GM12874 (cell line): Measurements from ENCODE around the gene NECTIN1.

Source experiments
- CTCF ChIP-seq: IDR thresholded peaks from 2 replicates; pipeline ENCODE4 v1.5.1; 2011; ENCODE audit warnings: low read depth, mild to moderate bottlenecking, control low read depth, low read length, moderate library complexity; ENCODE audit not compliant: insufficient read depth

Gene NECTIN1

GRCh38 chr11:119708384-119708783 lies 20.6 kb downstream of the NECTIN1 start:
- TF ChIP-seq CTCF = no peak

- 0 out of 2 replicates have a peak, but pooled peaks have one; percentile 5 for TF ChIP-seq CTCF
Measured at GRCh38 chr11:119706887-119707286, 22.1 kb downstream of the NECTIN1 start.

GRCh38 chr11:119706029-119706428 lies 23.0 kb downstream of the NECTIN1 start:
- TF ChIP-seq CTCF = no peak

GRCh38 chr11:119705362-119705761 lies 23.6 kb downstream of the NECTIN1 start:
- no peak for TF ChIP-seq CTCF

GRCh38 chr11:119704849-119705248 lies 24.2 kb downstream of the NECTIN1 start:
- no peak for TF ChIP-seq CTCF

GRCh38 chr11:119701591-119702549 lies 27.1 kb downstream of the NECTIN1 start:
- no peak for TF ChIP-seq CTCF

GRCh38 chr11:119700536-119701346 lies 28.3 kb downstream of the NECTIN1 start:
- no peak for TF ChIP-seq CTCF
